Breast epithelium (tissue), 3 donors: ENCODE data around the gene LAMA3.

ENCODE experiments used
- POLR2A ChIP-seq: fragments of 450-650 bp; IDR thresholded peaks from one replicate; pipeline ENCODE4 v1.6.1; 2016; ENCODE audit warnings: antibody characterized with exemption, mild to moderate bottlenecking, moderate library complexity
- TF ChIP-seq, protein P1 (sequence below), 3 donors: fragments of 450-650 bp; IDR thresholded peaks; one replicate each; pipeline ENCODE4 v1.5.1; 2016 to 2017; ENCODE audit warnings: antibody characterized with exemption in 3 of 3, mild to moderate bottlenecking in 3 of 3, moderate library complexity in 3 of 3

DNA sequence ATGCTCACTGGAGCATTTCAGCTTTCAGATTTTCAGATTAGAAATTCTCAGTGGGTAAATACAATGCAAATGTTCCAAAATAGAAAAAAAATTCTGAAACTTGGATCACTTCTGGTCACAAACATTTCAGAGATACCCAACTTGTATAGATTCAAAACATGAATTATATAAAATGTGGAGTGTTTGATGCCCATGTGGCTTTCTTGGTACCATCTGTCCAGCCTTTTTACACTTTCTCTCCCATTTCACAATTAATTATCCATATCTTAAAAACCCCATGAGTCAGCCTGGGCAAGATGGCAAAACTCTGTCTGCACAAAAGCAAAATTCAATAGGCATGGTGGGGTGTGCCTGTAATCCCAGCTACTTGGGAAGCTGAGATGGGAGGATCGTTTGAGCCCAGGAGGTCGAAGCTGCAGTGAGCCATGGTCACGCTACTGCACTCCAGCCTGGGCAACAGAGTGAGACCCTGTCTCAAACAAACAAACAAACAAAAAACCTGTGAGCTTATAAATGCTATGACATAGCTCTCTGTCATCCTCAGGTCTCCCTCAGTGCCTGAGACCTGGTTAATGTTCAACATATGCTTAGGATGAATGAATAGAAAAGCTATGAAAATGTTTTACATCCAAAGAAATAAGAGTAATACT is 179.0 kb downstream of the LAMA3 start:
- TF ChIP-seq, protein P1, sequence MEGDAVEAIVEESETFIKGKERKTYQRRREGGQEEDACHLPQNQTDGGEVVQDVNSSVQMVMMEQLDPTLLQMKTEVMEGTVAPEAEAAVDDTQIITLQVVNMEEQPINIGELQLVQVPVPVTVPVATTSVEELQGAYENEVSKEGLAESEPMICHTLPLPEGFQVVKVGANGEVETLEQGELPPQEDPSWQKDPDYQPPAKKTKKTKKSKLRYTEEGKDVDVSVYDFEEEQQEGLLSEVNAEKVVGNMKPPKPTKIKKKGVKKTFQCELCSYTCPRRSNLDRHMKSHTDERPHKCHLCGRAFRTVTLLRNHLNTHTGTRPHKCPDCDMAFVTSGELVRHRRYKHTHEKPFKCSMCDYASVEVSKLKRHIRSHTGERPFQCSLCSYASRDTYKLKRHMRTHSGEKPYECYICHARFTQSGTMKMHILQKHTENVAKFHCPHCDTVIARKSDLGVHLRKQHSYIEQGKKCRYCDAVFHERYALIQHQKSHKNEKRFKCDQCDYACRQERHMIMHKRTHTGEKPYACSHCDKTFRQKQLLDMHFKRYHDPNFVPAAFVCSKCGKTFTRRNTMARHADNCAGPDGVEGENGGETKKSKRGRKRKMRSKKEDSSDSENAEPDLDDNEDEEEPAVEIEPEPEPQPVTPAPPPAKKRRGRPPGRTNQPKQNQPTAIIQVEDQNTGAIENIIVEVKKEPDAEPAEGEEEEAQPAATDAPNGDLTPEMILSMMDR (IDR thresholded peaks at IDR 0.05) = no peak
- TF ChIP-seq POLR2A = no peak
